Left ventricle myocardium inferior (tissue), 1 donor: Measurements from ENCODE around the gene HES2. TPM values are rescaled to one million over a fixed set of nuclear protein-coding genes. Genes with fewer than 3 reads are reported as not detected.
A peak's percentile ranks its signal among the peaks of the same experiment; 100 is the strongest.
"Not testable (repeated sequence)": the region's sequence is repeated elsewhere in the genome, so short reads cannot be mapped to it uniquely, and the experiment has no call there.

Experiments
- DNase-seq: peaks from one replicate; pipeline ENCODE4 v3.0.0-alpha.2; 2020
- H3K27ac ChIP-seq: fragments of 200-600 bp; replicated peaks from 2 replicates; pipeline ENCODE4 v1.8.0; 2021
- H3K27me3 ChIP-seq: fragments of 200-600 bp; 2 replicates; pipeline ENCODE4 v1.8.0; 2021; ENCODE audit warnings: low read depth
- H3K36me3 ChIP-seq: fragments of 200-600 bp; 2 replicates; pipeline ENCODE4 v1.8.0; 2021
- H3K4me1 ChIP-seq: fragments of 200-600 bp; 2 replicates; pipeline ENCODE4 v1.8.0; 2021
- H3K4me3 ChIP-seq: fragments of 200-600 bp; 2 replicates; pipeline ENCODE4 v1.8.0; 2021; ENCODE audit warnings: mild to moderate bottlenecking, moderate library complexity
- H3K9me3 ChIP-seq: fragments of 200-600 bp; replicated peaks from 2 replicates; pipeline ENCODE4 v1.8.0; 2021
- intact Hi-C: fragments of 100-400 bp; cut with micrococcal nuclease; formaldehyde crosslinking; loops from one replicate; pipeline ENCODE4 v1.11.0; 2022
- total RNA-seq: library from RNA; stranded (reverse); fragmentation: NEBNext Ultra II Directional; extraction: Animal tissue kit (Norgen Biotek cat#: 25700); gene quantifications from one replicate; pipeline ENCODE4 v1.2.1, GENCODE V29; 2021
- TF ChIP-seq, protein P1 (sequence below): fragments of 200-600 bp; IDR thresholded peaks from 2 replicates; pipeline ENCODE4 v1.8.0; 2021; ENCODE audit warnings: antibody characterized with exemption, mild to moderate bottlenecking, borderline replicate concordance
- donor health status: DM: no; HTN: yes; CAD: no; lungs with severe emphysema.

HES2 gene
- total RNA-seq, 1 donor from 2014 or later: not detected

DNA sequence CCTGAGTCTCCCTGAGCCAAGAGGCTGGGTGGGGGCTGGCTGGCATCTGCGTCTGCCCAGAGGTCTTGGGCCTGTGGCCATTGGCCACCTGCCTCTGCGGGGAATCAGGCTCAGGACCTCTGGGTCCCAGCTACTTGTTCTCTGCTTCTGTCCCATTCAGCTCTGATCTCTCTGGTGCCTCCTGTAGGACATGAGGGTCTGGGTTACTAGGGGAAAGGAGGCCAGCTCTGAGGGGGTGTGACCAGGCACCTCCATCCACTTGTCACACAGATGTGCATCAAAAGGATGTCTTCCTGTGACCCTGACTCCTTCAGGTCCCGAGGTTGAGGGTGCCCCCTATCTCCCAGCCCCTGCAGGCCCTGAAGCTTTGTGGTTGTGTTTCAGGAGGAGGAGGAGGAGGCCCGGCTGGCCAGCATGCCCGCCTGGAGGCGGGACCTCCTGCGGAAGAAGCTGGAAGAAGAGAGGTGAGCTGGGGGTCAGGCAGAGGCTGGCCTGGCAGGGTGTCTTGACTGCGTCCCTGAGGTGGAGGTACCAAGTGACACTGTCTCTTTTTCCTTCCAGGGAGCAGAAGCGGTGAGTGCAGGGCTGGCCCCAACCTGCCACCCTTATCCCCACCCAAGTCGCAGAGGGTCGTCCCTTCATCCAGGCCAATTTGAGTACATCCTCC is 37.2 kb upstream of the HES2 start:
- H3K27ac ChIP-seq: no peak overlapping the region
- H3K4me1 ChIP-seq: peaks cover 37% of the 10 kb centered on the region
- no peaks in the 10 kb centered on the region for H3K9me3 ChIP-seq
- DNase-seq: no peak
- H3K27me3 ChIP-seq: peaks cover 100% of the 10 kb centered on the region
- TF ChIP-seq, protein P1, sequence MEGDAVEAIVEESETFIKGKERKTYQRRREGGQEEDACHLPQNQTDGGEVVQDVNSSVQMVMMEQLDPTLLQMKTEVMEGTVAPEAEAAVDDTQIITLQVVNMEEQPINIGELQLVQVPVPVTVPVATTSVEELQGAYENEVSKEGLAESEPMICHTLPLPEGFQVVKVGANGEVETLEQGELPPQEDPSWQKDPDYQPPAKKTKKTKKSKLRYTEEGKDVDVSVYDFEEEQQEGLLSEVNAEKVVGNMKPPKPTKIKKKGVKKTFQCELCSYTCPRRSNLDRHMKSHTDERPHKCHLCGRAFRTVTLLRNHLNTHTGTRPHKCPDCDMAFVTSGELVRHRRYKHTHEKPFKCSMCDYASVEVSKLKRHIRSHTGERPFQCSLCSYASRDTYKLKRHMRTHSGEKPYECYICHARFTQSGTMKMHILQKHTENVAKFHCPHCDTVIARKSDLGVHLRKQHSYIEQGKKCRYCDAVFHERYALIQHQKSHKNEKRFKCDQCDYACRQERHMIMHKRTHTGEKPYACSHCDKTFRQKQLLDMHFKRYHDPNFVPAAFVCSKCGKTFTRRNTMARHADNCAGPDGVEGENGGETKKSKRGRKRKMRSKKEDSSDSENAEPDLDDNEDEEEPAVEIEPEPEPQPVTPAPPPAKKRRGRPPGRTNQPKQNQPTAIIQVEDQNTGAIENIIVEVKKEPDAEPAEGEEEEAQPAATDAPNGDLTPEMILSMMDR: no peak
- H3K4me3 ChIP-seq: no peak overlapping the region
- intact Hi-C loops: no loop called here
- H3K36me3 ChIP-seq: peaks cover 7% of the 10 kb centered on the region

DNA sequence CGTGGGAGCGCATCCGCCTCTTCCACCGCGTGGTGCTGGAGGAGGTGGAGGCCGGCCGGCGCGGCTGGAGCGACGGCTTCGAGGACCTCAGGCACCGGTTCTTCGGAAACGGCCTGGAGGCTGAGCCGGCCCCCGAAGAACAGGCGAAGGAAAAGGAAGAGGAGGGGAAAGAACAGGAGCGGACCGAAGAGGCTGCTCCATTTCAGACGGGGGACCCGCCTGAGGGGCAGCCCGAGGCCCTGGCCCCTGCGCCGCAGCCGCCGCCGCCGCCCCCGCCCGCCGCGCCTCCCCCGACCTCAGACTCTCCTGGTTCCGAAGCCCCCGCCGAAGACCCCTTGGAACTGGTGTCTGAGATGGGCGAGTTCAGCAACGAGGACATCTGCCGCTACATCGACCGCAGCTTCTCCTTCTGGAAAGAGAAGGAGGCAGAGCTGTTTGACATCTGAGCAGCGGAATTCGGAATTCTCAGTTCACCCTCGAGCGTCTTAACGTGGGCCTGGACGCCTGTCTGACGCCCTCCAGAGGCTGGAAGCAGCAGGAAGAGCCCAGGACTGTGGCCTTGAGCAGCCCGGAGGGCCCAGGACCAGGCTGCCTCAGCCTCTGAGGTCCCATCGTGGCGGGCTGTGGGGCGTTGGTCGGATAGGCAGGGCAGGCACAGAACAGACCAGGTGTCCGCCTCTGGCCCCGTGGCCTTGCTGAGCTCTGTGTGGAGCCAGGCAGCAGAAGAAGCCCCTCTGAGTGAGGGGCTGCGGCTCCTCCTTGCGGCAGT is 36.2 kb upstream of the HES2 start:
- DNase-seq, H3K27ac ChIP-seq, H3K36me3 ChIP-seq, H3K4me3 ChIP-seq, intact Hi-C loops, H3K9me3 ChIP-seq: not testable (repeated sequence)
- Histone ChIP-seq H3K27me3 (peaks cover 100% of the 10 kb centered on the region), H3K4me1 (peaks cover 32% of the 10 kb centered on the region)

DNA sequence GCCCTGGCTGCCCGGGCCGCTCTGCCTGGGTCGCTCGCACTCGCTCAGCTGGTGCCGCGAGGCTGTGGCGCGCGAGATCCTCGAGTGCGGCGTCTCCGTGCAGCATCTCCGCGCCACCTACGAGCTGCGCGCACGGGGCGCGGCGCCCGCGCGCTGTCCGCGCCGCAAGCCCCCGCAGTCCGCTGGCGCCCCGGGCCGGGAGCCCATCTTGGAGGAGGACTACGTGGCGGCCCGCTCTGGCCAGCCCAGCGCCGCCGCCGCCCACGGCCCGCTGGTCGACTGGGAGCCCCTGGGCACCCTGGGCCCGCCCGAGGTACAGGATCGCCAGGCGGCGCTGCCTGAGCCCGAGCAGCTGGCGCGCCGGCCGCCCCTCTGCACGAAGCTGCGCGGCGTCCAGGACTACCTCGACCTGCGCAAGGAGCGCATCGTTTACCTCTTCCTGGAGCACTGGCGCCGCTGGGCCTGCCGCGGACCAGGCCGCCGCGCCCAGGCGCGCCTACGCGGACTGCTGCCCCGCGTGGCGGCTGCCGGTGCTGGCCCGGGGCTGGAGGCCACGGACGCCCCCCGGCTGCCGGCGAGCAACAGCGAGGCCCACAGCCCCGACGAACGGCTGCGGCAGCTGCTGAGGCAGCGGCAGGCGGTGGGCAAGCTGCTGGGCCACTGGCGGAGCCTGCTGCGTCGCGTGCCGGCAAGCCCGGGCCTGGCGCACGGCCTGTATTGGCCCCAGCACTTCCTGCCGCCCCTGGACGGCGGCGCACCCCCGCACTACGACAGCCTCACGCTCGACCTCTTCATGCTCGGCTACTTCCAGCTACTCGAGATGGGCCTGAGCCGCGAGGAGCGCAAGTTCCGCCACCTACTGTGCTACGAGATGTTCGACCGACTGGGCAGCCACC is 35.4 kb upstream of the HES2 start:
- H3K27me3 ChIP-seq: peaks cover 100% of the 10 kb centered on the region
- no peak overlapping the region for H3K27ac ChIP-seq
- intact Hi-C loops: no loop called here
- peaks cover 24% of the 10 kb centered on the region for H3K4me1 ChIP-seq
- TF ChIP-seq, protein P1: peak; percentile 30
- no peaks in the 10 kb centered on the region for H3K9me3 ChIP-seq
- peak overlapping the region; percentile 29 for H3K4me3 ChIP-seq
- no peak for DNase-seq
- H3K36me3 ChIP-seq: no peaks in the 10 kb centered on the region

DNA sequence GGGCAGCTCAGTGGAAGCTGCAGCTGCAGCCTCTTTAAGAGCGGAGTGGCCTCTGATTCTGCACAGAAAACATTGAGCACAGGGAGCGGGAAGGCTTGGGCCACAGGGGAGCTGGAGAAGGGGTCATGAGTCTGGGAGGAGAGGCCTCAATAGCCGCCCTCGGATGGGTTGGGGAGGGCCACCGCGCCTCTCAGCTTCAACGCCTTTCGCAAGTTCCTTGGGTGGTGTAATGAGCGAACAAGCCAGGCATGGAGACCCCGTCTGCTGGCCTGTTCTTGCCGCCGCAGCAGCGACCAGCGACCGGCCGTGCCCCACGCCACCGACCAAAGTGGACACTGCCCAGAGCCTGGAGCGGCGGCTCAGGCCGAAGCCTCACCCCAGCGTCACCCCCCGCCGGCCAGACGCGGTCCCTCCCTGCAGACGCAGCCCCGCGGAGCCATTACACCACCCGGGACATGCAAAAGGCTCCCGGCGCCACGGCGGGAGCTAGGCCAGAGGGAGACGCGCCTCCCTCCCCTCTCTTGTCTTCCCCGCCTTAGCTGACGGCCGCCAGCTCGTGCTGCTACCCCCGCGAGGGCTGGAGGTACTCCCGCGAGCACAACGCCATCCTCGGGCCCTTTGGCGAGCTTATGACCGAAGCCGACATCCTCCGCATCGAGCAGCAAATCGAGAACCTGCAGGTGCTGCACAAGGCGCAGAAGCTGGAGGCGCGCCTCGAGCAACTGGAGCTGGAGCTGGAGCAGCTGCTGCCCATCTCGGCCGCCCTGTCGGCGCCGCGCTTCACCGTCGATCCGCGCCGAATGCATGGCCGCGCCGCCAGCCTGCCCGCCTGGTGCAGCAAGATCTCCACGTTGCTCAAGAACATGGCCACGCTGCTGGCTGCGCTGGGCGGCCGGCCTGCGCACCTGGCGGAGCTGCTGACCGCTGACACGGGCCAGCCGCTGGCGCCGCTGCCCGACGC is 34.5 kb upstream of the HES2 start:
- H3K36me3 ChIP-seq, H3K27ac ChIP-seq, H3K9me3 ChIP-seq, intact Hi-C loops, DNase-seq: not testable (repeated sequence)
- peaks cover 20% of the 10 kb centered on the region for H3K4me1 ChIP-seq
- H3K27me3 ChIP-seq: peaks cover 100% of the 10 kb centered on the region
- H3K4me3 ChIP-seq: peak overlapping the region; percentile 29

DNA sequence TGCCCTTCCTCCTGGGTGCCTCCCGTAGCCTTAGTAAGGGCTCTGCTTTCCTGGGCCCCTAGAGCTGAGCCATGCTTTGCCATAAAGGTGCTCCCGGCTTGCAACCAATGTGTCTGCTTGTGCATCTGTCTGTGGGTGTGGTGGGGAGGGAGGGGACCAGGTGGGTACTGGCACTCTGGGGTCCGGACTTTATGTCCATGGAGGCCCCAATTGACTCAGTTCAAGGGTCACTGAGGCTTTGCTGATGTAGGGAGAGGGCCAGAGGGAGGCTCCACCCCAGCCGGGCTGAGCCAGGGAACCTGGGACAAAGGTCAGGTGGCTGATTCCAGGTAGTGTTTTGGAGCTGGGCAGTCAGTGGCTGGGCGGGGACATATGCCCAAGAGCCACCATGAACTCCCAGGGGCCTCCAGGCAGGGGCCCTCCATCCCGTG is 31.2 kb upstream of the HES2 start:
- Histone ChIP-seq H3K27me3 (peaks cover 100% of the 10 kb centered on the region), H3K36me3 (no peaks in the 10 kb centered on the region), H3K4me1 (peaks cover 37% of the 10 kb centered on the region), H3K4me3 (no peak overlapping the region), H3K27ac (no peak overlapping the region), H3K9me3 (no peaks in the 10 kb centered on the region)
- TF ChIP-seq, protein P1: no peak
- no peak for DNase-seq
- intact Hi-C loops: no loop called here

DNA sequence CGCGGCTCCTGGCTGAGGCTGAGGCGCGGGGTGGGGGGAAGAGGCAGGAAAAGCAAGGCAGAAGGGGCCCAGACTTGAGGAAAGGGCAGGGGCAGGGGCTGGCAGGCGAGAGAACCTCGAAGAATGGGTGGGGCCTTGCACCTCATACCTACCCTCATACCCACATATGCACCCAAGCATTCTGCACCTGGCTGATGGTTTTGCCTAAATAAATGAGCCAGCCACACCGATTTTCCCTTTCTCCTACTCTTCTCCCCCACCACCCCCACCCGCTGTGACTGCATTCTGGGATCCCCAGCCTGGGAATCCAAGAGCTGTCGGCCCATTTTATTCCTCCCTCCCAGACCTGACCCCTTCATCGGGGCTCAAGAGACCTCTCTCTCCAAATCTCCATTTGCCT is 30.8 kb upstream of the HES2 start:
- H3K36me3 ChIP-seq, DNase-seq, H3K4me3 ChIP-seq, H3K27ac ChIP-seq, intact Hi-C loops, H3K9me3 ChIP-seq: not testable (repeated sequence)
- Histone ChIP-seq H3K4me1 (peaks cover 35% of the 10 kb centered on the region), H3K27me3 (peaks cover 98% of the 10 kb centered on the region)
